Head of caudate nucleus (tissue), 42 donors: ENCODE data around the gene CALHM4.
A peak's percentile ranks its signal among the peaks of the same experiment; 100 is the strongest.
"Not testable (repeated sequence)": the region's sequence is repeated elsewhere in the genome, so short reads cannot be mapped to it uniquely, and the experiment has no call there.

Experiments used
- DNase-seq, 42 donors: peaks; one replicate each; pipeline versions ENCODE4 v3.0.0 to v3.0.0-alpha.2; 2020 to 2021; ENCODE audit warnings: mixed read lengths in 7 of 42
- intact Hi-C: fragments of 100-400 bp; cut with DNase I; formaldehyde crosslinking; loops from one replicate; pipeline ENCODE4 v1.15.0; 2022

CALHM4 gene

DNA sequence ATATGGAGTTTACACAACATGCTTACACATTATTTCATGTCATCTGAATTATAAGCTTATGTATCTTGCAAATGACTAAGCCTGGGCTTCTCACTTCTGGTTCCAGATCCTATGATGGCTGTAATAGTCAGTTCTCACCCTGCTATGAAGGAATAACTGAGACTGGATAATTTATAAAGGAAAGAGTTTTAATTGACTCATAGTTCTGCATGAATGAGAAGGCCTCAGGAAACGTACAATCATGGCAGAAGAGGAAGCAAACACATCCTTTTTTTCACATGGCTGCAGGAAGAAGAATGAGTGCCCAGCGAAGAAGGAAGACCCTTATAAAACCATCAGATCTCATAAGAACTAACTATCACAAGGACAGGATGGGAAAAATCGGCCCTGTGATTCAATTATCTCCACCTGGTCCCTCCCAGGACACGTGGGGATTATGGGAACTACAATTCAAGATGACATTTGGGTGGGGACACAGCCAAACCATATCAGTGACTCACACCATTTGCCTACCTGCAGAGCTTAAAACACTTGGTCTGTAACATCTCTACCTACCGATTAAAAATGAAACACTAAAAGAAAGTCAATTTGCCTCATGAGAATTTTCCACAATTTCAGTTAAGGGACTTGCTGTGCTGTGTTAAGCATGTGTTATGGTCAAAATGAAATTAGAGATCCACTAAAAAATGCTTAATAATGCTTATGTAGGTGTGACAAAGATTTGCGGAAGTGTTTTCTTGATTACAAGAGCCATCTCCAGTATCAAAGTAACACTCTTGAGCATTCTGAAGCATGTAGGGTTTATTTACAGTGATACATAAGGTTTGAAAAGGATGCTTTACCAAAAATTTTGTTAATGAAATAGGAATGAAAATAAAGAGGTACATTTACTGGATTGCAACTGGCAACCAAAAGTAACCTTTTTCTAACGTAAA lies 15.5 kb downstream of the CALHM4 start:
- intact Hi-C loops = no loop called here

GRCh38 chr6:116570856-116571682 lies 17.5 kb downstream of the CALHM4 start, which contains the start of gene RWDD1:
TSS of gene RWDD1 (plus strand) at chr6:116571504. CDS start at chr6:116571583, 79 bp downstream.
- intact Hi-C loops = no loop called here
- peak; percentile 95 to 100 (median 99) for DNase-seq

More for the DNA sequence above, 15.5 kb downstream of the CALHM4 start:
- DNase-seq = no peak

DNA sequence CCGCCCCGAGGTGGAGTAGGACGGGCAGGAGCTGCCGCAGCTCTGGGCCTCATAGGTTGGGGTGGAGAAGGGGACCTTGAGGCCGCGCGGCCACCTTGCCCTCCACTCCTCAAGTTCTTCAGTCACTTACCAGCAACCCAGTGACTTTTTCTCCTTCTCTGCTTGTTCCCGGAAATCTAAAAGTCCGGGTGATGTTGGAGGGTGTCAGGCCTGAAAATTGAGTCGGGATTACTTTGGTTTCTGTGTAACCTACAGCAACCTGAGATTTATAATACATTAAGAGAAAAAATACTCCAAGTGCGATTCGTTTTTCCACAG lies 18.1 kb downstream of the CALHM4 start:
- intact Hi-C loops = no loop called here

DNA sequence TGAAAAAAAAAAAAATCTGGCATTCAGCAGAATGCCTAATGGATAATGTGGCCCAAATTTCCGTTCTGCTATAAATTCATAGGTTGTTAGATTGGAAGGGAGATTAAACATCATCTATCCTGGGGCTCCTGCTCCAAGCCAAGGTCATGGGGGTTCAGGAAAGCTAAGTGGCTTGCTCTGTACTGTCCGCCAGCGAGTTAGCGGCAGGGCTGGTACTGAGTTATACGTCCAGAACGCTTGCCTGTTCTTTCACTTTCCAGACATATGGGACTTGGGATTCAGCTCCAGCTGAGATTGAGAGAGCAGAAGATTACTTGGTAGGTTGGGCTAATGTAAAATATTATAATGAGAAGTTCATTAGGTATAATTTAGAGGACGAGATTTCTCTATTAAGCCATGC lies 18.6 kb downstream of the CALHM4 start:
- DNase-seq = peak in 5 of 42 donors; percentile 6 to 43 (median 8)
- intact Hi-C loops = no loop called here

More for the DNA sequence above, 18.1 kb downstream of the CALHM4 start:
- no peak for DNase-seq

DNA sequence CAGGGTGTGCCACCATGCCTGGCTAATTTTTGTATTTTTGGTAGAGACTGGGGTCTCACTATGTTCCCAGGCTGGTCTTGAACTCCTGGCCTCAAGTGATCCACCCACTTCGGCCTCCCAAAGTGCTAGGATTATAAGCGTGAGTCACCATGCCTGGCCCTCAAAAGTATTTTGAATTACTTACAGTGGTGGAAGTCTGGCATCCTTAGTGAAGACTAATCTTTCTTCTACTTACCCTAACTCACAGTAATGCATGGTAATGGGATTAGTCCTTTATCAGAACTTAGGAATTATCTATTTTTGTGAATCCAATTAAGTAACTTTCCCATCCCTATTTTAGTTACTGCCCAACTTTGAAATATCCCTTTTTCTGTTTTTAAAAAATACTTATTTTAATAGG lies 21.7 kb downstream of the CALHM4 start:
- no peak for DNase-seq
- intact Hi-C loops = no loop called here

GRCh38 chr6:116577486-116577885 lies 23.9 kb downstream of the CALHM4 start:
- no peak for DNase-seq
- intact Hi-C loops = no loop called here

DNA sequence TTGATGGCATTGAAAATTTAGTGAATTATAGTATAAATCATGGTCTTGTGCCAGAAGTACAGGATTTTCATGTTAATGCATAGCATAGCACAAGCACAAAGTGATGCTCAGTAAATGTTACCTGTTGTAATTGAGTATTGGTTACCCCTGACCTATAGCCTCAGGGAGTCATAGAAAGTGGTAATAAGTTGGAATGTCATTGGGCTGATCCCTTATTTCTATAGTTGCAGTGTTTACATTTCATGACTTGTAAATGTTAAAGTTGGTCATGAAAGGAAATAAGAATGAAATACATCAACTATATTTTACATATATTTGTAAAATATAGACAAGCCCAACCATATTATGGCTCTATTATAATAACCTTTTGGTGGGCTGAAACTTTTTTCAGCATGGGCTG lies 24.8 kb downstream of the CALHM4 start:
- no peak for DNase-seq
- intact Hi-C loops = no loop called here

DNA sequence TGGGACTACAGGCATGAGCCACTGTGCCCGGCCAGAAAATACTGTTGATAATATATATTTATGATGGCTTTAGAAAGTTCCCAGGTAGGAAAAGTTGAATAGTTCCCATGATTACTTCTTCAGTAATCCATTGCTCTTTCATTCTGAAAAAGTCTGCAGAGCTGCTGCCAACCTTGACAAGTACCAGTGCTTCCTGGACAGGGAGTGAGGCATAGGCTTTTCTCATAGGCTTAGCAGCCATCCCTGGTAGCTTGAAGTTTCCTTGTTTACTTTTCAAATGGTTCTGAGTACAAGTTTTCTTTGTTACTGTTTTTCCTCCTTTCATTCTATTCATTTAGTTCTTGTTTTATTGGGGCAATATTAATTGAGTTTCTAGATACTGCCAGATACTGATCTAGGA lies 25.6 kb downstream of the CALHM4 start:
- intact Hi-C loops = no loop called here
- DNase-seq = no peak

DNA sequence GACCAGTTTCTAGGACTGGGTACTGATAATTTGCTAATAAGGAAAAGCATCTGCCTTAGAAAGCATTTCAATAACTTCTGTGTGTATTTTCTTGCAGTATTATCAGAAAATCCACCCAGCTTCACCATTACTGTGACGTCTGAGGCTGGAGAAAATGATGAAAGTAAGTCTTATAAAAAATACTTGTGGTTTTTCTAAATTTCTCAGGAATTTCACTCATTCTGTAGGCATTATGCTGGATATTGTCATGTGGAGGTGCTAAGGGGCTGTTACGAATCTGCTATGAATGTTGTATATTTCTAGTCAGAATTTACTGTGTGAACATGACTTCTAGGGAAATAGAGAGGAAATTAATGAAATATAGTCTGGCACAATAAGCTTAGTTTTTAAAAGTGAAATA lies 26.6 kb downstream of the CALHM4 start:
- DNase-seq = no peak
- intact Hi-C loops = no loop called here

DNA sequence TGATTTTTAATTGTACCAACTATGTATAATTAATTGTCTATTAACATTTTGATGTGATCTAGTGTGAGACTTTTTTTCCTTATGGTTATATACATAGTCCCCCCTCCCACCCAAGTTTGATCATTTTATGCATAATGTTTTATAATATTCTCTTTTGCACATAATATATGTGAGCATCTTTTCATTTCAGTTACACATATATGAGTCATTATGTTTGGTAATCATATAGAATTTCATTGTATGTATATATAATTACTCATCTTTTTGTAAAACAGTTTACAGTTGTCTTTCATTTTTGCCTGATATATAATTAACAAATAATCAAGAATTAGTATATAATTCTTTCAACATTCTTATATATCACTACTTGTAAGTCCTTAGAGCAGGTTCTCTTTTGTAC lies 32.7 kb downstream of the CALHM4 start:
- no peak for DNase-seq
- intact Hi-C loops = no loop called here

GRCh38 chr6:116586738-116587137 lies 33.2 kb downstream of the CALHM4 start:
- intact Hi-C loops = no loop called here
- DNase-seq = no peak

DNA sequence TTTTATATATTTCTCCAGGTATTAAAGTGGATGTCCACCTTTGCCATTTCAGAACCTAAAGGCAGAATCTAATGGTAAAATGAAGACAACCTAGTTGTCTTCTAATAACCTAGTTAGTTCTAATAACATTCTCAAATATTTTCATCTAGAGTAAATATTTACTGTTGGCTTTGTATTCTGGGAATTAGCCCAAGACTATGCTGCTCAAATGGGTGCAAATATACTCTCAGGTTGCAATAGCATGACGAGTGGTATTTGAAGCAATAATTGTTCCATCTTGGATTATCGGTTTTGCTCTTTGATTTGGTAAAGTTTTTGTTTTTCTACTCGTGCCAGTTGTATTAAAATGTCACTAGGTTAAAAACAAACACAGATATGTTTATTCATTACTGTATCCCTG lies 41.7 kb downstream of the CALHM4 start:
- no peak for DNase-seq
- intact Hi-C loops = no loop called here

DNA sequence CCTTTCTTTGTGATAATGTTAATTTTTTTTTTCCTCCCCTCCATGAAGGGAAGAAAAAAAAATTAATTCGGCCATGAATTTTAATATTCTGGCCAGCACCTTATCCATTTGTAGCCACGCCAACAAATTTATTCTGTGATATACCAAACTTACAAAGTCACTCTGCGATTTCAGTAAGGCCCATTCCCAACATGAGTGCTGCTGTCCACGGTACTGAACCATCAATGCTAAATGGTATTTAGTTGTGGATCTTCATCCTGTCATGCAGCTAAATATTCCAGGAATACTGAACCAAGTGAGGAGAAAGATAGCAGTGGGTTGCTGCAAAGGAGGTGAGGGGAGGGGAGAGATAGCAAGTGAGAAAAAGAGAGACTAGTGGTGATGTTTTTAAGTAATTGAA lies 43.3 kb downstream of the CALHM4 start:
- DNase-seq = no peak
- intact Hi-C loops = no loop called here

GRCh38 chr6:116603916-116604315 lies 50.4 kb downstream of the CALHM4 start:
- intact Hi-C loops = not testable (repeated sequence)

GRCh38 chr6:116604868-116605267 lies 51.3 kb downstream of the CALHM4 start:
- DNase-seq = not testable (repeated sequence)

More at GRCh38 chr6:116603916-116604315, 50.4 kb downstream of the CALHM4 start:
- DNase-seq = not testable (repeated sequence)

GRCh38 chr6:116605935-116606334 lies 52.4 kb downstream of the CALHM4 start:
- intact Hi-C loops = no loop called here
- DNase-seq = no peak

More at GRCh38 chr6:116604868-116605267, 51.3 kb downstream of the CALHM4 start:
- intact Hi-C loops = not testable (repeated sequence)
